Muscle of leg (tissue), 11 donors: ENCODE results near the gene CDC42BPG. TPM values are rescaled to one million over a fixed set of nuclear protein-coding genes. Genes with fewer than 3 reads are reported as not detected.

Source experiments
- DNase-seq: peaks from one replicate; pipeline ENCODE4 v3.0.0; 2013
- H3K27ac ChIP-seq: one replicate; pipeline ENCODE4 v1.5.1; 2013; ENCODE audit warnings: mild to moderate bottlenecking, low read length, control low read depth
- H3K27me3 ChIP-seq: one replicate; pipeline ENCODE4 v1.6.1; 2013; ENCODE audit warnings: low read length; ENCODE audit not compliant: control insufficient read depth, insufficient read depth
- H3K36me3 ChIP-seq: one replicate; pipeline ENCODE4 v1.6.1; 2013; ENCODE audit warnings: low read length; ENCODE audit not compliant: control insufficient read depth, insufficient read depth
- H3K4me1 ChIP-seq: one replicate; pipeline ENCODE4 v1.6.1; 2013; ENCODE audit warnings: low read length; ENCODE audit not compliant: control insufficient read depth, insufficient read depth
- H3K4me3 ChIP-seq: one replicate; pipeline ENCODE4 v1.5.1; 2013; ENCODE audit warnings: low read length, control low read depth
- H3K9me3 ChIP-seq: replicated peaks from 2 replicates; pipeline ENCODE4 v1.6.1; 2013; ENCODE audit warnings: low read depth, low read length; ENCODE audit not compliant: control insufficient read depth
- WGBS: methylation state at CpG from one replicate; pipeline ENCODE4 v1.1.5; 2013; ENCODE audit warnings: missing lambda C conversion rate; ENCODE audit not compliant: insufficient coverage; 5-methylcytosine and 5-hydroxymethylcytosine counted together
- polyA plus RNA-seq, 8 donors: library from polyadenylated mRNA; unstranded; fragments of 120-200 nt; gene quantifications; one replicate each; pipeline versions ENCODE4 v1.2.1 to v1.2.3, GENCODE V29; 2013; ENCODE audit warnings: inconsistent platforms in 1 of 8, low replicate concordance in 1 of 8; ENCODE audit not compliant: insufficient read length in 8 of 8, insufficient read depth in 1 of 8
- total RNA-seq: library from RNA; stranded (reverse); fragments of 120-200 nt; gene quantifications from one replicate; pipeline ENCODE4 v1.2.4, GENCODE V29; 2013

The CDC42BPG gene
- total and polyA plus RNA-seq, 9 donors: 0.35 to 2.3 (median 0.95) TPM

DNA sequence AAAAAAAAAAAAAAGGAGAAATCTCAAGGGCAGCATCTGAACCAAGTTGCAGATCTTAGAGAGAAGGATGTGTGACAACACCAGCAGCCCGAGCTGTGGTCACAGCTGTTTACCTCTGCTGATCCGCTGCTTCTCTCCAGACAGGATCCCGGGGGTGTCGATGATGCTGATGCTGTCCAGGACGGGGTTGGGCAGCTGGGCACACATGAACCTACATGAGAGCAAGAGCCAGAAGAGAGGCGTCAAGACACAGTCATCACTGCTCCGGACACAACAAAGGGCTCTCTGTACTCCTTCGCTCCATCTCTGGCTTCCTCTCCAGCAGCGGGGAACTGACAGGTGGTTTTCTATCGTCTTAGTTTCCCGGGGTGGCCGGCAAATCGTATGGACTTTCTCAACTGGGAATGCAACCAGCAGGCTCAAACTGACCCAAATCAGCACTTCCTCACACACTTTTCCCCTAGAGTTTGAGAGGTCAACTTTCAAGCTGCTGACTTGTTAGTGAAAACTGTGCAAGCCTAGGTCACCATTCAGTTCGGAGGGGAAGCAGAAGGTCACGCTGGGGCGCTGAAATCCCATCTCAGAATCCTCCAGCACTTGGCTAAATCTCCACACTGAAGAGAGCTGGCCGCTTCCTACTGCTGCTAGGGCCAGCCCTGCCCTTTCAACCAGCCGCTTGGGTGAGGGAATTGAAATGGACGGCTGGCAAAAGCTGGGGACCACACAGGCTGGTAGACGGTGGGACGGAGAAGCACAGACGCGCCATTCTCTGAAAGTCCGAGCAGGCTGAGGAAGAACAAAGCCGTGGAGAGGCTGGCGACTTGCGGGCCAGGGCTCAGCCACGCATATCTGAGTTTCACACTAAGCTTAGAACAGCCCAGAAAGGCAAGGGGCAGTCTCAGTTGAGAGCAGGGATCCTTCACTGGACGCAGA is 30.1 kb upstream of the CDC42BPG start:
- Histone ChIP-seq H3K4me3 (no peak overlapping the region), H3K4me1 (peaks cover 78% of the 10 kb centered on the region), H3K27ac (peak overlapping the region; percentile 62), H3K27me3 (no peaks in the 10 kb centered on the region), H3K36me3 (peaks cover 44% of the 10 kb centered on the region), H3K9me3 (no peaks in the 10 kb centered on the region)
- WGBS: 67% methylated on average over 22 of the region's 29 CpGs
- no peak for DNase-seq

DNA sequence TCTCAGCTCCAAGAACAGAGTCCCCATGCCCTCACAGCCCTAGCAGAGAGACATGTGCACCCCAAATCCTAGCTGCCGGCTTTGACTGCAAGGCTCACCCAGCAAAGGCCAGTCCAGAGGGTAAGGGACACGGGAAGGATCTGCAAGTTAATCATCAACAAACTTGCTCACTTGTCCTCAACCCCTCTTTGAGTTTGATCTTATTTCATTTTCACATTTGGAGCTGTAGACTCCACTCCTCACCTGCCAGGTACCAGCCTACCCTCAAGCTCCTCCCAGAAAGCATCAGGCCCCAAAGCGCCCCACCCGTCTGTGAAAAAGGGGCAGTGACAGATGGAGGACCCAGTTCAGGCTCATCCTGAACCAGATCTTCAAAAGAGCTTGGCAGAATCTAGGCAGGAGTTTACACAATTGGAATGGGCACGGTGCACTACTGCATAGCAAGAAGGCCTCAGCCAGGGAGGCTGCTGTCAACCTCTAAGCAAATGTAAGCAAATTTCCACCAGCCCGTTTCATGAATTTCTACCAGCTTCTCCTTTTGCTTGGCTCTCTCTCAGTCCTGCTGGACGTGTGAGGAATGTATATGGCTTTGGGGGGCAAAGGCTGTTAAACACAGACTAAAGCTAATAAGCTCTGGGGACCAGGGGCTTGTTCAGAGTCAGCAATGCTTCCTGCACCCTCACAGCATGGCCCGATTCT is 28.5 kb upstream of the CDC42BPG start:
- Histone ChIP-seq H3K27ac (peak overlapping the region; percentile 29), H3K36me3 (peaks cover 58% of the 10 kb centered on the region)

DNA sequence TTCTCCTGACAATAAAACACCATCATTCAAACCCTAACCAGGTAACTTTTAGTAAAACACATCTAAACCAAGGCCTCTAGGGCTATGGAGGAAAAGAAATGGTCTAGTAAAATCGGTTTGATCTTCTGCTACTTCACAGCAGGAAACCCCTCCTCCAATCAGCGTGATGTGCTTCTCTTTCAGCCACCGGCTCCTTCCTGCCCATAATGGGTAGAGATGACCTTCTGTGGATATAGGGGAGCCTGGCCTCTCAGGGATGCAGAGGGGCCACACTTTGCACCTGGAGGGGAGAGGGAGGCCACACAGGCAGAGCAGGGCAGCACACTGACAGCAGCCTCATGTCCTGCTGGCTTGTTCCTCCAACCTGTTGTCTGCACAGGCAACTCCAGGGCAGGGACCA is 27.0 kb upstream of the CDC42BPG start:
- WGBS: no CpG with 5 or more reads among the region's 3 CpGs
- no peaks in the 10 kb centered on the region for H3K27me3 ChIP-seq
- H3K4me3 ChIP-seq: no peak overlapping the region
- H3K36me3 ChIP-seq: peaks cover 65% of the 10 kb centered on the region
- H3K4me1 ChIP-seq: peaks cover 89% of the 10 kb centered on the region
- H3K27ac ChIP-seq: peak overlapping the region; percentile 94
- H3K9me3 ChIP-seq: no peaks in the 10 kb centered on the region
- DNase-seq: no peak

More for the DNA sequence above, 28.5 kb upstream of the CDC42BPG start:
- Histone ChIP-seq H3K27me3 (no peaks in the 10 kb centered on the region), H3K4me3 (no peak overlapping the region), H3K9me3 (no peaks in the 10 kb centered on the region), H3K4me1 (peaks cover 88% of the 10 kb centered on the region)
- WGBS: 86% methylated on average over 5 of the region's 8 CpGs
- DNase-seq: no peak

DNA sequence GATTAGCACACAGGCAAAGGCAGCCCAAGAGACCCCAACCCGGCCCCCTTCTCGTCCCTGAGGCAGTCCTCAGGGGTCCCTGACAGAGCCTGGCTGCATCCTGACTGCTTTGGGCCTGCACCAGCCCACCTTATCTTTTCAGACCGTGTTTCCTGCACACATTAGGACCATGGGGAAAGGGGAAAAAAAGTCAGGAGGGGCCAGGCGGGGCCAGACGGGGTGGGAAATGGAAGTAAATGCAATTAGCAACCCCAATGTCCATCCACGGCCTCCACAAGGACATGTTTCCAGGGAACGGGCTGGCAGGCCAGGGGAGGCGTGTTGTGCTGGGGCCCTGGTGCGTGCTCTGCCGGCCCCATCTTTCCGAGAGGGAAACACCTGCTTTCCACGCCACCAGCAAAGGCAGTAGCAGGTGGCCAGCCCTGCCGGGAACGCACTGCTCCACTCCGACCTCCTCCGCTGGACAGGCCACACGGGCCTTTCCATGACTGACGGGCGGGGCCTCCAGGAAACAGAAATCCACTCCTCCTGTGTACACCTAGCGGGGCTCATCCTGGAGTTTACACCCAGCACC is 26.5 kb upstream of the CDC42BPG start:
- Histone ChIP-seq H3K4me1 (peaks cover 89% of the 10 kb centered on the region), H3K27ac (peak overlapping the region; percentile 94), H3K27me3 (no peaks in the 10 kb centered on the region), H3K4me3 (peak overlapping the region; percentile 10), H3K36me3 (peaks cover 65% of the 10 kb centered on the region), H3K9me3 (no peaks in the 10 kb centered on the region)
- 43% methylated on average over 17 of the region's 20 CpGs for WGBS
- DNase-seq: no peak

DNA sequence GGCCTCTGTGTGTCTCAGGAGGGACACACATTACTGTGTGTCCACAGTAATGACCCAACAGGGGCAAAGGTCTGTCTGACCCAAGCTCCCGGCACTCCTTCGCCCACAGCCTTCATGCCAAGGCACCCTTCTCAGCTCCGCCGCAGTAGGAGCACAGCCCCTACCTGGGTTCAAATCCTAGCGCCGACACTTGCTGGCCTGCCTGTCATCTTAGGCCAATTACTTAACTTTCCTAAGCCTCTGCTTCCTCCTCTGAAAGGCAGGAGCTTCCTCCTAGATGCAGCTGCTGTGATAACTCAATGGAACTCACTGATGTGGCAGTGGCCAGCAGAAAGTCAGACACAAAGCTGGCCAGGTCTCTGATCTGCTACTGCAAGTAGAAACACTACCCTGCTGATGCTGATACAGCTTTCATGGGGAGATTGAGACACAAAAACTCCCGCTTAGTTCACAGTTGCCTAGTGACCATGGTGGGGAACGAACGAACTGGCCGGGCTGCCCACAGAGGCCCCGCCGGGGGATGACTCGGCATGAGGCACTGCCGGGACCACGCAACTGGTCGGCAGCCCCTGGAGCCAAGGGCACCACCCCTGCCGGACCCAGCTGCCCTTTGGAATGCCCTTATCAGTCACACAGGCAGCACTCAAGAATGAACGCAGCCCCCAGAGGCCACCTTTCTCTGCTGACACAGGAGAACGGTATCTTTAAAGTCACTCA is 25.9 kb upstream of the CDC42BPG start:
- Histone ChIP-seq H3K27me3 (no peaks in the 10 kb centered on the region), H3K36me3 (peaks cover 65% of the 10 kb centered on the region), H3K4me3 (peak overlapping the region; percentile 10), H3K9me3 (no peaks in the 10 kb centered on the region), H3K4me1 (peaks cover 87% of the 10 kb centered on the region), H3K27ac (peak overlapping the region; percentile 94)
- 39% methylated on average over 19 of the region's 19 CpGs for whole genome bisulfite sequencing
- DNase-seq: peak; percentile 79

DNA sequence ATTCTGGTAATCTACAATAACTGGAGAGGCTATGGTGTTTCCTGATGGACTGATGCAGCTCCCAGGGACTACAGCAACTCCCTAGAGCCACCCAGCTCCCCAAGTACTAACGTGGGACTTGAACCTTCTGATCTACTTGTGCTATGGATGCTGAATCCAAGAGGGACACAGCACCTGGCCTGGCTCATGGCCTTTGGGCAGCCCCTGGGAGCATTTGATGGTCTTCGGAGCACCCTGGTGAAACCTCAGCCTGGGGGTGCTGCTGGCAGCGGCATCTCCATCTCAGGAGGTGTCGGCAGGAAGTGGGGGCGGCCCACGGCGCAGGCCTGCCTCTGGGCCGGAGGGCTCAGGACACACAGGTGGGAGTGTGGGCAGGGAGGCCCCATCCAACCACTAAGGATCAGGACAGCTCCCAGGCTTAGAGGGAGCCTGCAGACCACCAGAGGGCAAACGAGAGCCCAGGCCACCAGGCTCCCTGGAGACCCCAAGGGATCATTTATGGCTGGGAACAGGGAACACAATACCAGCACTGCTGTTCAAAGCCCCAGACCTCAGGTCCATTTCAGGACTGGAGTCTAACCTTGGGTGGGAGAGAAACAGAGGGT is 25.2 kb upstream of the CDC42BPG start:
- peaks cover 87% of the 10 kb centered on the region for H3K4me1 ChIP-seq
- peaks cover 63% of the 10 kb centered on the region for H3K36me3 ChIP-seq
- H3K27me3 ChIP-seq: no peaks in the 10 kb centered on the region
- H3K27ac ChIP-seq: peak overlapping the region; percentile 94
- 53% methylated on average over 8 of the region's 9 CpGs for WGBS
- no peak overlapping the region for H3K4me3 ChIP-seq
- no peak for DNase-seq
- H3K9me3 ChIP-seq: no peaks in the 10 kb centered on the region

DNA sequence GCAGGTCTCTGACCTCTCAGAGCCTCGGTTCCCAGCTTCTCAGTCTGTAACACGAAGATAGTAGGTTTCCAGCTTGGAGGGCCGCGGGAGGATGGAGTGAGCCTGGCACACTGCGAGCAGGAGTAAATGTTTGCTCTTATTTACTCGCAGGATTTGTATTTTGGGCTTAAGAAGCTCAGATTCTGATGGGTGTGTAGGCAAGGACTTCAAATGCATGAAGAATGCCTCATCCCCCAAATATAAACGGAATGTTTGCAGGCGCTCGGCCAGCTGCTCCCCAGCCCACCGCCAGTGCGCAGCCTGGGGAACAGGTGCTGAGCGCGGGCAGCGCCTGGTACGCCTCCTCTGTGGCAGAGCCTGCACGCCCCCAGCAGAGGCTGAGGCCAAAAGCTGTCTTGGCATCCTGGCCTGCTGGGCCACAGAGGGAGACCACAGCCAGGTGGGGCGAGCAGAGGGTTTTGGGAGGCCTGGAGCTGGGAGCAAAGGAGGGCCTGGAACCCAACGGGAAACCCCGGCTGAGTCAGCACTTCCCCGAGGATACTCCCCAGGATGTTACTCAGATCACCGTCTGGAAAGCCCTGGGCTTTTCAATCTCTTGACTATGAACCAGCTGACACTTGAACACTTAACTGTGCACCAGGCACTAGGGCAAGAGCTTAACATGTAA is 24.6 kb upstream of the CDC42BPG start:
- H3K27ac ChIP-seq: peak overlapping the region; percentile 94
- no peaks in the 10 kb centered on the region for H3K27me3 ChIP-seq
- WGBS: 53% methylated on average over 19 of the region's 21 CpGs
- H3K4me3 ChIP-seq: no peak overlapping the region
- peaks cover 87% of the 10 kb centered on the region for H3K4me1 ChIP-seq
- DNase-seq: peak; percentile 81
- H3K36me3 ChIP-seq: peaks cover 59% of the 10 kb centered on the region
- H3K9me3 ChIP-seq: no peaks in the 10 kb centered on the region

DNA sequence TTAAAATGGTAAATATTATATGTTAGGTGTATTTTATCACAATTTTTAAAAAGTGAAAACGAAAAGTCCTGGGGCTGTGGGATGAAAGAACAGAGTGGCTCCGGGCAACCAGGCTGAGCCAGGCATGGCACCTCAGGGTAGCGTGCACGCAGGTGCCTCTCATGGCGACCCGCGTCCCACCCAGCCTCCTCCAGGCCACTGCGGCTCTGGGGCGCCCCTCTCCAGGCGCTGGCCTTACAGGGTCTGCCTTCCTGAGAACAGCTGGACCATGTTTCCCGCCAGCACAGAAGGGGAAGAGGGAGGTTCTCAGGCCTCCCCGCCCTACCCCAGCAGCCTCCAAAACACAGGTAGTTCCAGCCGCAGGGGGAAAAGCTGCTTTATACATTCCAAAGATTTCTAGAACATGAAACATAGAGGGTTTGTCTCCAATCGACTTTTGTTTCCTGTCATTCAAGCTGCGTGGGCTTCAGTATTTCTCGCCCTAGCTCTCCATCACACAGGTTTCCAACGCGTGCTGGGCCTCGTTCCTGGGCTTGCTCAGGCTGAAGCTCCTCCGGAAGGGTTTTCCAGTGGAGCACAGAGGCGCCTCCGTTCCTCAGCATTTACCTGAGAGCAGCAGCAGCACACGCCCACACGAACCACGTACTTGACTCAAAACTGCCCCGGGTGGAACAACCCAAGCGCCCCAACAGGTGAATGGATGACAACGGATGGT is 23.5 kb upstream of the CDC42BPG start:
- no peak for DNase-seq
- WGBS: 71% methylated on average over 16 of the region's 28 CpGs
- H3K27ac ChIP-seq: peak overlapping the region; percentile 94
- peaks cover 92% of the 10 kb centered on the region for H3K4me1 ChIP-seq
- peaks cover 52% of the 10 kb centered on the region for H3K36me3 ChIP-seq
- no peaks in the 10 kb centered on the region for H3K9me3 ChIP-seq
- H3K4me3 ChIP-seq: no peak overlapping the region
- no peaks in the 10 kb centered on the region for H3K27me3 ChIP-seq

DNA sequence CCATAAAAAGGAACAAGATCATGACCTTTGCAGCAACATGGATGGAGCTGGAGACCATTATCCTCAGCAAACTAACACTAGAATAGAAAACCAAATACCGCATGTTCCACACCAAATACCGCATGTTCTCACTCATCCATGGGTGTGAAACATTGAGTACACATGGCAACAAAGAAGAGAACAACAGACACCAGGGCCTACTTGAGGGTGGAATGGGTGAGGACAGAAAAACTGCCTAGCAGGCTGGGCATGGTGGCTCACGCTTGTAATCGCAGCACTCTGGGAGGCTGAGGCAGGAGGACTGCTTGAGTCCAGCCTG is 21.7 kb upstream of the CDC42BPG start:
- Histone ChIP-seq H3K27me3 (no peaks in the 10 kb centered on the region), H3K36me3 (peaks cover 35% of the 10 kb centered on the region), H3K27ac (peak overlapping the region; percentile 24), H3K4me3 (no peak overlapping the region), H3K9me3 (no peaks in the 10 kb centered on the region), H3K4me1 (peaks cover 91% of the 10 kb centered on the region)
- 100% methylated on average over 2 of the region's 4 CpGs for WGBS
- DNase-seq: no peak
